HL-60 (cell line): ENCODE measurements around the gene GSN.

Experiments
- DNase-seq, 2 experiments: peaks; one replicate each; pipeline ENCODE4 v3.0.0-alpha.2; 2010 to 2020; ENCODE audit warnings: low read depth in 1 of 2, low spot score in 1 of 2
- H3K27ac ChIP-seq: fragments of 250-450 bp; sonication (Bioruptor Pico); replicated peaks from 2 replicates; pipeline ENCODE4 v1.5.1; 2020; ENCODE audit warnings: mild to moderate bottlenecking, moderate library complexity
- H3K27me3 ChIP-seq: fragments of 250-450 bp; sonication (Bioruptor Pico); 2 replicates; pipeline ENCODE4 v1.5.1; 2021; ENCODE audit warnings: mild to moderate bottlenecking, moderate library complexity; ENCODE audit not compliant: insufficient read depth, poor library complexity, severe bottlenecking
- H3K4me3 ChIP-seq: replicated peaks from 2 replicates; pipeline ENCODE4 v1.5.1; 2011; ENCODE audit warnings: mild to moderate bottlenecking, control low read depth, low read length; ENCODE audit not compliant: insufficient read depth
- GABPA ChIP-seq: IDR thresholded peaks from 2 replicates; pipeline ENCODE4 v1.6.1; 2012; ENCODE audit warnings: low read depth
- POLR2AphosphoS5 ChIP-seq: IDR thresholded peaks from 2 replicates; pipeline ENCODE4 v1.6.1; 2012; ENCODE audit warnings: low read depth
- REST ChIP-seq: IDR thresholded peaks from 2 replicates; pipeline ENCODE4 v1.6.1; 2012; ENCODE audit warnings: low read depth; ENCODE audit not compliant: insufficient replicate concordance
- SPI1 ChIP-seq: IDR thresholded peaks from 2 replicates; pipeline ENCODE4 v1.6.1; 2012; ENCODE audit warnings: low read depth, mild to moderate bottlenecking, borderline replicate concordance
- TF ChIP-seq, protein P1 (sequence below): IDR thresholded peaks from one replicate; pipeline ENCODE4 v1.5.1; 2011; ENCODE audit warnings: low read length, control low read depth, inconsistent platforms; ENCODE audit not compliant: insufficient read depth

GSN gene

DNA sequence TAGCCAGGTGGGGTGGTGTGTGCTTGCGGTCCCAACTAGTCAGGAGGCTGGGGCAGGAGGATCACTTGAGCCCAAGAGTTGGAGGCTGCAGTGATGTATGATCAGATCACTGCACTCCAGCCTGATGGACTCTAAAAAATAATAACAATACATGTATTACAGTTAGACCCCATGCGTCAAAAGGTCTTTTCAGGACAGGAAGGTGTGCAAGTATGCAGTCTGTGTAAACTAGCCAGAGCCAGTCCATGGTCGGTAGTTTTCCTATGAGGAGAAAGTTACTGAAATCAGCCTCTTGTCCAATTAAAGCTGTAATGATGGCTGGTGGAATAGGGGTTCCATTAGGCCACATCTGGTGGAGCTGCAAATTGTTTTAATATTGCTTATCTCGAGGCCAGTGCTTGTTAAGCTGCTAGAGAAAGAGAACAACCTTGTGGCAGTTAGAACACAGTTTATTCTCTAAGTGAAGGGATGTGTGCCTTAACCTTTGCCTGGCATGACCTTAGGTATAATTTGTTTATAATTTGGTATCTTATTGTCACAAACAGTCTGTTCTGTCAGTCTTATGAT is 103.6 kb downstream of the GSN start:
- no peak for DNase-seq
- Histone ChIP-seq H3K27me3 (no peaks in the 10 kb centered on the region), H3K4me3 (no peak overlapping the region), H3K27ac (no peak overlapping the region)
- TF ChIP-seq POLR2AphosphoS5 (no peak), GABPA (no peak), REST (no peak), SPI1 (no peak)
- TF ChIP-seq, protein P1, sequence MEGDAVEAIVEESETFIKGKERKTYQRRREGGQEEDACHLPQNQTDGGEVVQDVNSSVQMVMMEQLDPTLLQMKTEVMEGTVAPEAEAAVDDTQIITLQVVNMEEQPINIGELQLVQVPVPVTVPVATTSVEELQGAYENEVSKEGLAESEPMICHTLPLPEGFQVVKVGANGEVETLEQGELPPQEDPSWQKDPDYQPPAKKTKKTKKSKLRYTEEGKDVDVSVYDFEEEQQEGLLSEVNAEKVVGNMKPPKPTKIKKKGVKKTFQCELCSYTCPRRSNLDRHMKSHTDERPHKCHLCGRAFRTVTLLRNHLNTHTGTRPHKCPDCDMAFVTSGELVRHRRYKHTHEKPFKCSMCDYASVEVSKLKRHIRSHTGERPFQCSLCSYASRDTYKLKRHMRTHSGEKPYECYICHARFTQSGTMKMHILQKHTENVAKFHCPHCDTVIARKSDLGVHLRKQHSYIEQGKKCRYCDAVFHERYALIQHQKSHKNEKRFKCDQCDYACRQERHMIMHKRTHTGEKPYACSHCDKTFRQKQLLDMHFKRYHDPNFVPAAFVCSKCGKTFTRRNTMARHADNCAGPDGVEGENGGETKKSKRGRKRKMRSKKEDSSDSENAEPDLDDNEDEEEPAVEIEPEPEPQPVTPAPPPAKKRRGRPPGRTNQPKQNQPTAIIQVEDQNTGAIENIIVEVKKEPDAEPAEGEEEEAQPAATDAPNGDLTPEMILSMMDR: no peak

GRCh38 chr9:121372239-121373010 is 104.5 kb downstream of the GSN start:
- DNase-seq: no peak
- Histone ChIP-seq H3K27me3 (no peaks in the 10 kb centered on the region), H3K4me3 (no peak overlapping the region), H3K27ac (no peak overlapping the region)
- TF ChIP-seq GABPA: no peak
- TF ChIP-seq POLR2AphosphoS5: no peak
- no peak for TF ChIP-seq SPI1
- no peak for TF ChIP-seq REST
- TF ChIP-seq, protein P1: no peak

DNA sequence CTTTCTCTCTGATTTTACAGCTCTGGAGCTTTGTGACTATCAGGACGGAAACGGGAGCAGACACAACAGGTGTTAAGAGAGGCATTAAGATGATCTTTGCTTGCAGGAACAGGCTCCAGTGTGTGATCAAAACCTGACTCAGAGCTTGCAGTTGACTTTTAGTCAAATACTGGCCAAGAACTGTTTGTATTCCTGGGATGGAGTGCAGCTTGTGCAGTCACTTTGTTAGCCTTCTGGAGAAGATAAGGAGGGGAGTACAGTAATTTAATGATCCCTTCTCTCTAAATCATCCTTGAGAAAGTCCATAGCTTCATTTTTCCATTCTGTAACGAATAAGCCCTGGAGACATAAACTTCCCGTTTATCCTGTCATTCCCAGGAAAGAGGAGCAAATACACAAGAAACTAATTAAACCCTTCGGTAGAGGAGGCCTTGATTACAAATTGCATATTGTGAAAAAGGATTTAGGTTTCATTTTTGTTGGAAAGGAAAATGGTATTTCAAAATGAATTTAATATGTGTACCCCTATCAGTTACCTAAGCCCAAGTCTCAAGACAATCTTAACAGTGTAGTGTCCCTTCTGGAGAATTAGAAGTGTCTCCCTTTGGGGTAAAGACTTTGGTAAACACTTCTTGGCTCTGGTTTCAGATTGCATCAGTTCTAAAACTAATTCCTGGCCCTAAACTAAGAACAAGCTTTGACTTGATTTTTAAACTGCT is 105.2 kb downstream of the GSN start:
- TF ChIP-seq GABPA (no peak), POLR2AphosphoS5 (no peak), REST (no peak), SPI1 (no peak)
- TF ChIP-seq, protein P1: no peak
- no peak for DNase-seq
- no peak overlapping the region for H3K27ac ChIP-seq
- no peak overlapping the region for H3K4me3 ChIP-seq
- H3K27me3 ChIP-seq: no peaks in the 10 kb centered on the region
